CD4-positive, alpha-beta T cell treated with Interleukin-4 for 4 hours (primary cell): ENCODE results near the gene RAMP3.
A peak's percentile ranks its signal among the peaks of the same experiment; 100 is the strongest.
"Not testable (repeated sequence)": the region's sequence is repeated elsewhere in the genome, so short reads cannot be mapped to it uniquely, and the experiment has no call there.

Source experiments
- DNase-seq: peaks from one replicate; pipeline ENCODE4 v3.0.0-alpha.2; 2020

Gene RAMP3

GRCh38 chr7:45157653-45158401 is at the start of gene RAMP3:
TSS of gene RAMP3 (plus strand) at chr7:45157791. CDS start at chr7:45157829, 38 bp downstream.
- DNase-seq = no peak

DNA sequence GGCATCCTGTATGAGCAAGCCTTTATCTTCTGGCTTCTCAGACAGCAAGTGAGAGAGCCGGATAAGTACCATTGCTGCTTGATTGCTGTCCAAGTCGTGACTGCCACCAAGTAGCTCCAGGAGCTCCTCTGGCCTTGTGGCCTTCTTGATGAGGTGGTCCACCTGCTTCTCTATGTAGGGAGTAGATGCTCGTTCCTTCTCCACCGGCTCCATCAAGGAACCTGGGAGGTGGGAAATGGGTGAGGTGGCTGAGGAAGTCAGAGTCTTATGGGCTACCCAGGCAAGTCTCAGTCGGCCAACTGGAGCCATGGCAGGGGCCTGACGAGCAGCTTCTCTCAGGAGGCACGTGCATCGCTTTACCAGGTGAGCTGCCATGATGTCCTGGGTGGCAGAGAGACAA is 48.7 kb upstream of the RAMP3 start:
- no peak for DNase-seq

- peak; percentile 90 for DNase-seq
Observed at GRCh38 chr7:45111298-45112223, 46.0 kb upstream of the RAMP3 start, which contains the start of gene TBRG4. TSS of gene TBRG4 (minus strand) at chr7:45111697. CDS start at chr7:45109237, 2,460 bp downstream.

GRCh38 chr7:45112648-45113047 is 44.9 kb upstream of the RAMP3 start:
- DNase-seq = no peak

- DNase-seq = not testable (repeated sequence)
Observed at GRCh38 chr7:45114257-45114656, 43.3 kb upstream of the RAMP3 start.

DNA sequence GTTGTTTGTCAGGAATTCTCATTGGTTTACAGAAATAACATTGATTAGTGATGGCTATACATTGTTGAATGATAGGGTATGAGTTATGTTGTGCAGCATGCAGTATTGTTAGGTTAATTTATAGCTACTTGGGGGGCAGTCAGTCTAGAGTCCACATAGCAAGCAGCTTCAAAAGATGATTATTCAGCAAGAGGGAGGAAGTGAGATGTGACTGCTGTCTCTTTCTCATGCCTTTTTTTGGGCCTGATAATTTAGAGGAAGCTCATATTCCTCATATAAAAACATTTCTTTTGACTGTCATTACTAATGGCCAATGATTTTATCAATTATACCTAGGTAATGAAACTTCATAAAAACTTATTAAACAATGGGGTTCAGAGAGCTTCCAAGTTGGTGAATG is 42.7 kb upstream of the RAMP3 start:
- DNase-seq = no peak

DNA sequence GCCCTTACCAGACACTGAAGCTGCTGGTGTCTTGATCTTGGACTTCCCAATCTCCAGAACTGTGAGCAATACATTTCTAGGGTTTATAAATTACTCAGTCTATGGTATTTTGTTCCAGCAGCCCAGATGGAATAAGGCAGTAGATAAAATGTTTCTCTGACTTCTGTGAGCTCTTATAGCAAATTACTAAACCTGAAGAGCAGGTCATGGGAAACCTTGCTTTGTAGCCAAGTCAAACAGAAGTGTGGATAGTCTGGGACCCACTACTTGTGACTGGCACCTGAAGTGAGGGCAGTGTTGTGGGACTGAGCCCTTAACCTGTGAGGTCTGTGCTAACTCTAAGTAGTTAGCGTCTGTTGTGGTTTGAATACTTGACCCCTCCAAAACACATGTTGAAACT is 41.5 kb upstream of the RAMP3 start:
- DNase-seq = no peak

- no peak for DNase-seq
Observed at GRCh38 chr7:45117582-45117981, 40.0 kb upstream of the RAMP3 start.

GRCh38 chr7:45118292-45118691 is 39.3 kb upstream of the RAMP3 start:
- DNase-seq = no peak

GRCh38 chr7:45118889-45119331 is 38.7 kb upstream of the RAMP3 start:
- no peak for DNase-seq

GRCh38 chr7:45119550-45119949 is 38.0 kb upstream of the RAMP3 start:
- no peak for DNase-seq

DNA sequence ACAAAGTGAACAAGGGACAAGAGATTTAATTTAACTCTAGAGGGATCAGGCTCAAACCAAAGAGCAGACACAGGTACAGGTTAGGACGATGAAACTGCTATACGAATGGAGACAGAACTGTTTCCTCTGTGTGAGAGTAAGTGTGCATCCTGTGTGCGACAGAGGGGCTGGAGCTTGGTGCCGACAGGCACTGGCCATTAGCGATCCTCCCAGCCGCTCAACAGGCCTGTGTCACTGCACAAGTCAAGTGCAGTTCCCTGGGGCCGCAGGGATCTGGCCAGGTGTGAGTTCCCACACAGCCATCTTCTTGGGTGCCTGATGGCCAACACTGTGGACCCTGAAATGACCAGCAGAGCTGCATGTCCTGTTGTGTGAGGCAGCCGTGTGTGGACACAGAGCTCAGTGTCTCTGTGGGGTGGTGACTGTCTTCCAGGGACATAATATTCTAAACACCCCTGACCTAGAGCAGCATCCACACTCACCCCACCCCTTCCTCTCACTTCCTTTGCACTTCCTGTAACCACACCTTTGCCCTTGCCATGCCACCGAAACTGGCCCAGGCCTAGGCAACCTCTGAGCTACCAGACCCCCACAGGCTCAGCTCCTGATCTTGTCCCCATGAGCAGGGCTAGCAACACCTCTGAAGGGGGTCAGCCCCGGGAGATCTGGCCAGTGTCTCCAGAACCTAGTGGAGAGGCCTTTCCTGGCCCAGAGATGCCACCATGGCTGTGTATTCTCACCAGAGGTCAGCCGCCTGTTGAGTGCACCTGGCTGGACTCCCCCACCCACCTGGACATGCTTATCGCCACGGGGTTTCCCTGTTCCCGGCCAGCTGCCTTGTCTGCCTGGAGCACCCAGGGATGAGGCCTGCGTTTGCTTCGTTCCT is 34.4 kb upstream of the RAMP3 start:
- DNase-seq = no peak

- DNase-seq = no peak
Observed at GRCh38 chr7:45123913-45124710, 33.5 kb upstream of the RAMP3 start.

- no peak for DNase-seq
Observed at GRCh38 chr7:45125193-45125904, 32.2 kb upstream of the RAMP3 start.

- DNase-seq = no peak
Observed at GRCh38 chr7:45126201-45126600, 31.4 kb upstream of the RAMP3 start.

DNA sequence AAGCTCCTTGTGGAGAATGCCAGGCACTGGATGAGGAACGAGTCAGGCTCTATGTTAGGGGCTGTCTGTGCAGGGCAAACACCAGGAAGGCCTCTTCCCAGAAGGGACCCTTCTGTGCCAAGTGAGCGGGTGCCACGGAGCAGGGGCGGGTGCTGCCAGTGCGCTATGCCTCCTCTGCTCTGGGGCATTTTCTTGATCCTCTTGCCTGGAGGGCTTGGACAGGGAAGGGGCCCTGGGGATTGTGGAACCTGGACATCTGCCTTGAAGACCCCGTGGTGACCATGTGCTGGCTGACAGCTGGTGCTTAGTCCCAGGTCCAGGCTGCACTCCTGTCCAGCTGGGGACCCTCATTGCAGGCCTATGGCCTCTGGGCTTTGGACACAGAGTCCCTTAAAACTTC is 30.7 kb upstream of the RAMP3 start:
- DNase-seq = no peak

- DNase-seq = no peak
Observed at GRCh38 chr7:45129181-45129800, 28.3 kb upstream of the RAMP3 start.

DNA sequence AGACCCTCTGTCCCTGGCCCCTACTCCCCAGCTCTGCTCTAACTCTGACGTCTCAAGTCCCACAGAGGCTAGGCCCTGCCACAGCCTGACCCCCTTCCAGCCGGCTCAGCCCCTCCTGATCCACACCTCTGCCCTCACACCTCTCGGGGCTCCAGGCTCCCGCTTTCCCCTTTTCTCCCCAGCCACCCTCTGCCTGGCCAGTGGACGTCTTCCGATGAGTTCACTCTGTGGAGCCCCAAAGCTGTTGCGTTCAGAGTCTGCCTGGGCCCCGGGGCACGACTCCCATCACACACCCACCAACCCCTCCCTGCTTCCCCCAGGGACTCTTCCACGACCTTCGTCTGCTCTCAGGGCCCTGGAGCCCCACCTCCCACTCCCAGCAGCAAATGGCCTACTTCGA is 27.7 kb upstream of the RAMP3 start:
- DNase-seq = no peak

DNA sequence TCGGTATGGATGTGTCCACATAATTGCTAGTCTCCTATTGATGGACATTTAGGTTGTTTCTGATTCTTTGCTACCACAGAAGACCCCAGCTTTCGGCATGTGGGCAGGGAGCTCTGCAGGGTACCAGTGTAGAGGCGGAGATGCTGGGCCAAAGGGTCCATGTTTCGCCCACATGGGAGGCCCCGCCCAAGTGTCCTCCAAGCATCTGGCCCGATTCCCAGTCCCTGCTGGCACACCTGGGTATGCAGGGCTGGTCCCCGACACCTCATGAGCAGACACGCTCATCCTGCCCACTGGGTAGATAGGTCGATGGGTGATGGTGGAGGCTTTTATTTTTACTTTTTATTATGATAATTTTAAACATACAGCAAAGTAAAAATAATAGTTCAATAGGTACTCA is 26.7 kb upstream of the RAMP3 start:
- no peak for DNase-seq

- no peak for DNase-seq
Observed at GRCh38 chr7:45131891-45132290, 25.7 kb upstream of the RAMP3 start.
